ENCODE results near the gene GDF9. TPM values are rescaled to one million over a fixed set of nuclear protein-coding genes. Genes with fewer than 3 reads are reported as not detected.

The GDF9 gene
- total RNA-seq, 1 donor from 2014 or later, result 1.4 TPM

DNA sequence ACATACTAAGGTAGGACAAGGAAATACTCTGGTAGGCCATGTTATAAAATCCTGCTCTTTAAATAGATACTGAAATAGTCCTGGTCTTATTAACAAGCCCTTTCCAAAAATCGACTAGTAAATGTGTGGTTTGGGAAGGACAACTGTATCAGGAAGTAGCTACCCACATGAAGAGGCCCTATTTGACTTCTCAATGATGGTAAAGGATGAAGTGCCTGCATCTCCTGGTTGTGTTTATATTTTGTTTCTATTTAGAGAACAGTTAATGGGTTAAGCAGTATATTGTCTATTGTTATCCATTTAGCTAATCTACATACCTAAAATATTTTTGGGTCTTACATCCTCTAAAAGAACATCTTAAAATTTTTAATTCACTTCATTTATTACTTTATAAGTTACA lies 12.5 kb downstream of the GDF9 start:
- no peak overlapping the region for H3K4me3 Mint-ChIP-seq
- H3K4me1 Mint-ChIP-seq (ENCODE audit: unreplicated experiment), result peaks cover 4% of the 10 kb centered on the region
- peaks cover 5% of the 10 kb centered on the region for H3K27me3 Mint-ChIP-seq
- TF ChIP-seq CTCF (conservative IDR thresholded peaks at IDR 0.05), result no peak
- no peak overlapping the region for H3K27ac Mint-ChIP-seq
- no peaks in the 10 kb centered on the region for H3K9me3 Mint-ChIP-seq
- no peak for DNase-seq (ENCODE audit: extremely low spot score, unreplicated experiment)
- no peaks in the 10 kb centered on the region for H3K36me3 Mint-ChIP-seq

DNA sequence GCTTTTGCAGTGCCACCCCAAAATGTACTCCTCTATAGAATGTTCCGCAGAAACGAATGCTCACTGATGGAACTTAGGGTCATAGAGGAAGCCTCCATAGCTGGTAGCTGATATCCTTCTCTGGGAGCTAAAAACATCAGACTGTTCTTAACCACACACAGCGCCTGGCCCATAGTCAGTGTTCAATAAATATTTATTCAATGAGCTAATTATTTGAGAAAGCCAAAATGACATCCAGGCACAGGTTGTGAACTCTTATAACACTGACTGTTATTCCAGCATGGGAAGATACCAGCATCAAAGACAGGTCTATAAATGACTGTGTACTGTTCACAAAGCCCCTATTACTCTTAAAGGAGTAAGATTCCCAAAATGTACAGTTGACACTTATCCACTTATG lies 12.9 kb downstream of the GDF9 start:
- Mint-ChIP-seq H3K4me3 (no peak overlapping the region), H3K27ac (no peak overlapping the region), H3K4me1 (ENCODE audit: unreplicated experiment) (peaks cover 4% of the 10 kb centered on the region), H3K36me3 (no peaks in the 10 kb centered on the region), H3K9me3 (no peaks in the 10 kb centered on the region), H3K27me3 (peaks cover 2% of the 10 kb centered on the region)
- no peak for DNase-seq (ENCODE audit: extremely low spot score, unreplicated experiment)
- TF ChIP-seq CTCF (conservative IDR thresholded peaks at IDR 0.05), result no peak

- no peak for TF ChIP-seq CTCF (conservative IDR thresholded peaks at IDR 0.05)
- Mint-ChIP-seq H3K4me1 (ENCODE audit: unreplicated experiment) (peaks cover 4% of the 10 kb centered on the region), H3K4me3 (no peak overlapping the region), H3K9me3 (no peaks in the 10 kb centered on the region), H3K27ac (no peak overlapping the region), H3K36me3 (no peaks in the 10 kb centered on the region), H3K27me3 (peaks cover 2% of the 10 kb centered on the region)
- no peak for DNase-seq (ENCODE audit: extremely low spot score, unreplicated experiment)
Measured at GRCh38 chr5:132850066-132850465, 16.2 kb downstream of the GDF9 start.

GRCh38 chr5:132849347-132849746 lies 16.9 kb downstream of the GDF9 start:
- Mint-ChIP-seq H3K4me3 (no peak overlapping the region), H3K4me1 (ENCODE audit: unreplicated experiment) (peaks cover 3% of the 10 kb centered on the region), H3K36me3 (no peaks in the 10 kb centered on the region), H3K27ac (no peak overlapping the region), H3K27me3 (peaks cover 2% of the 10 kb centered on the region), H3K9me3 (no peaks in the 10 kb centered on the region)
- DNase-seq (ENCODE audit: extremely low spot score, unreplicated experiment), result no peak
- TF ChIP-seq CTCF (conservative IDR thresholded peaks at IDR 0.05), result no peak

GRCh38 chr5:132848270-132848669 lies 18.0 kb downstream of the GDF9 start:
- Mint-ChIP-seq H3K9me3 (no peaks in the 10 kb centered on the region), H3K27me3 (peaks cover 2% of the 10 kb centered on the region), H3K4me1 (ENCODE audit: unreplicated experiment) (no peaks in the 10 kb centered on the region), H3K4me3 (no peak overlapping the region), H3K36me3 (no peaks in the 10 kb centered on the region), H3K27ac (no peak overlapping the region)
- TF ChIP-seq CTCF (conservative IDR thresholded peaks at IDR 0.05), result no peak
- no peak for DNase-seq (ENCODE audit: extremely low spot score, unreplicated experiment)

DNA sequence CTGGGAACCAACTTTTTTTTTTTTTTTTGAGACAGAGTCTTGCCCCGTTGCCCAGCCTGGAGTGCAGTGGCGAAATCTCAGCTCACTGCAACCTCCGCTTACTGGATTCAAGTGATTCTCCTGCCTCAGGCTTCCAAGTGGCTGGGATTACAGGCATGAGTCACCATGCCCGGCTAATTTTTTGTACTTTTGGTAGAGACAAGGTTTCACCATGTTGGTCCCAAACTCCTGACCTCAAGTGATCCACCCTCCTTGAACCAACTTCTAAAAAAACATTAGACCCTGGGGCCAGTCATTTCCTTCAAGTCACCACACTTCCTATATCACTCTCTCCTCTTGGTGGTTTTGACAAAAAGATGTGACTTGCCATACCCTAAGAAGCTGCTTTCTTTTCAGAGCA lies 25.0 kb downstream of the GDF9 start:
- H3K27me3 Mint-ChIP-seq, result peaks cover 3% of the 10 kb centered on the region
- peaks cover 26% of the 10 kb centered on the region for H3K4me1 Mint-ChIP-seq (ENCODE audit: unreplicated experiment)
- no peaks in the 10 kb centered on the region for H3K9me3 Mint-ChIP-seq
- no peak for TF ChIP-seq CTCF (conservative IDR thresholded peaks at IDR 0.05)
- H3K36me3 Mint-ChIP-seq, result no peaks in the 10 kb centered on the region
- H3K4me3 Mint-ChIP-seq, result no peak overlapping the region
- DNase-seq (ENCODE audit: extremely low spot score, unreplicated experiment), result no peak
- H3K27ac Mint-ChIP-seq, result no peak overlapping the region
